ENCODE measurements around the gene NEK6. TPM values are rescaled to one million over a fixed set of nuclear protein-coding genes. Genes with fewer than 3 reads are reported as not detected.
A peak's percentile ranks its signal among the peaks of the same experiment; 100 is the strongest.

Gene NEK6
- total and polyA plus RNA-seq, 11 donors = 1.8 to 42.4 (median 6.4) TPM

DNA sequence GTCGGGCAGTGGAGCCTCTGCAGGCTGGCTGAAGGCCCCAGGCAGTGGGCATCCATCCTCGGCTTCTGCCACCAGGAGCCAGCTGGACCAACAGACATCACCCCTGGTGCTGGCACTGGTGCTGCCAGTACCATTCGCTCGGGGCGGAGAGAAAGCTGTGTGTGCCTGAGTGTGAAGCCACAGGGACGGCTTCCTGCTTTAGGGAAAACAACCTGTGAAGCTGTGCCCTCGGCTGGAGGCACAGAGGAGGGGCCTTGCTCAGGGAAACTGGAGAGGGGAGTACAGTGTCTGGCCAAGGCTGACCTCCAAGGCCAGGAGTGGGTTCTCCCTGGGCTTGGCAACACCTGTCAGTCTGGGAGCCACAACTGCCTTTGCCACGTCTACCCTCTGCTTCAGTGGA is 38.3 kb downstream of the NEK6 start:
- H3K36me3 ChIP-seq = no peaks in the 10 kb centered on the region
- no peaks in the 10 kb centered on the region for H3K9me3 ChIP-seq
- DNase-seq (no peak), ATAC-seq (no peak)
- intact Hi-C loops (cut with DNase I) = no loop called here
- peak overlapping the region in 3 of 12 donors; percentile 4 to 59 (median 34) for H3K27ac ChIP-seq
- H3K4me1 ChIP-seq = peaks cover 20 to 85% (median 58%) of the 10 kb centered on the region in 12 donors
- H3K27me3 ChIP-seq = no peaks in the 10 kb centered on the region
- TF ChIP-seq, protein P1, sequence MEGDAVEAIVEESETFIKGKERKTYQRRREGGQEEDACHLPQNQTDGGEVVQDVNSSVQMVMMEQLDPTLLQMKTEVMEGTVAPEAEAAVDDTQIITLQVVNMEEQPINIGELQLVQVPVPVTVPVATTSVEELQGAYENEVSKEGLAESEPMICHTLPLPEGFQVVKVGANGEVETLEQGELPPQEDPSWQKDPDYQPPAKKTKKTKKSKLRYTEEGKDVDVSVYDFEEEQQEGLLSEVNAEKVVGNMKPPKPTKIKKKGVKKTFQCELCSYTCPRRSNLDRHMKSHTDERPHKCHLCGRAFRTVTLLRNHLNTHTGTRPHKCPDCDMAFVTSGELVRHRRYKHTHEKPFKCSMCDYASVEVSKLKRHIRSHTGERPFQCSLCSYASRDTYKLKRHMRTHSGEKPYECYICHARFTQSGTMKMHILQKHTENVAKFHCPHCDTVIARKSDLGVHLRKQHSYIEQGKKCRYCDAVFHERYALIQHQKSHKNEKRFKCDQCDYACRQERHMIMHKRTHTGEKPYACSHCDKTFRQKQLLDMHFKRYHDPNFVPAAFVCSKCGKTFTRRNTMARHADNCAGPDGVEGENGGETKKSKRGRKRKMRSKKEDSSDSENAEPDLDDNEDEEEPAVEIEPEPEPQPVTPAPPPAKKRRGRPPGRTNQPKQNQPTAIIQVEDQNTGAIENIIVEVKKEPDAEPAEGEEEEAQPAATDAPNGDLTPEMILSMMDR (IDR thresholded peaks at IDR 0.05) = no peak
- no peak for TF ChIP-seq POLR2A (IDR thresholded peaks at IDR 0.05)
- WGBS, 4 donors = 47 to 67% (median 62%) methylated on average over 7 to 8 of the region's 8 CpGs
- no peak overlapping the region for H3K4me3 ChIP-seq

DNA sequence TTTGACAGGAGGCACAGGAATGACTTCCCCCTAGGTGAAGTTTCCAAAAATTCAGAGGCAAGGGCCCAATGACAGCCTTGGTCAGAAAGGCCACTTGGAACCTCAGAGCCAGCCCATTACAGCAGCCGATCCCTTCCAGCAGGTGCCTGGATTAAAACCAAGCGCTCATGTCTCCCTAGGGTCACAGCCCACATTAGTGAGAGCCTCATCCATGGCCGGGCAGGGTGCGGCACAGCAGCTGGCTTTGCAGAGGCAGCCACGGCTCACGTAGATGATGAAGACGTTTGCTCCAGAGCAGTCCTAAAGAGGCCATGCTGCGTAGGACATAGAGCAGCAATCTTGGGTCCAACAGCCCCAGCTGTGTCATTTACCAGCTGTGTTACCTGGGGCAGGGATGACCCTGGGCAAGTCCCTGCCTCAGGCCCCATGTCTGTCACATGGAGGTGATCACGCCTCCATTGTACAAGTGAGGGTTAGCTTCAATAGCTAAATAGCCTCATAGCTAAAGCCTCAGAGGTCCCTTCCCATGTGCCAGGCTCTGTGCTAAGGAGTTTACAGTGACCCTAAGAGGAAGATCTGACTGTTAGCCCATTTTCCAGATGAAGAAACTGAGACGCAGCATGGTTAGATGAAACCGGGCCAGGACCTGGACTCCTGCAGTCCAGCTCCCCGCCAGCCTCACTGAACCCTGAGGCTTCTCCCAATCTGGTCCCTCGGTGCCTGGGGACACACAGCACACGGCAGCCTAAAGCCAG is 39.2 kb downstream of the NEK6 start:
- Histone ChIP-seq H3K4me1 (peaks cover 16 to 76% (median 50%) of the 10 kb centered on the region in 12 donors), H3K27me3 (no peaks in the 10 kb centered on the region), H3K4me3 (no peak overlapping the region), H3K36me3 (peaks cover 0 to 6% (median 0%) of the 10 kb centered on the region in 9 donors), H3K27ac (peak overlapping the region in 10 of 12 donors; percentile 41 to 82 (median 67)), H3K9me3 (no peaks in the 10 kb centered on the region)
- TF ChIP-seq, protein P1 (IDR thresholded peaks at IDR 0.05) = no peak
- no peak for TF ChIP-seq POLR2A (IDR thresholded peaks at IDR 0.05)
- DNase-seq (no peak), ATAC-seq (no peak)
- WGBS, 4 donors = 62 to 73% (median 67%) methylated on average over 9 to 14 of the region's 14 CpGs
- intact Hi-C loops (cut with DNase I) = no loop called here

DNA sequence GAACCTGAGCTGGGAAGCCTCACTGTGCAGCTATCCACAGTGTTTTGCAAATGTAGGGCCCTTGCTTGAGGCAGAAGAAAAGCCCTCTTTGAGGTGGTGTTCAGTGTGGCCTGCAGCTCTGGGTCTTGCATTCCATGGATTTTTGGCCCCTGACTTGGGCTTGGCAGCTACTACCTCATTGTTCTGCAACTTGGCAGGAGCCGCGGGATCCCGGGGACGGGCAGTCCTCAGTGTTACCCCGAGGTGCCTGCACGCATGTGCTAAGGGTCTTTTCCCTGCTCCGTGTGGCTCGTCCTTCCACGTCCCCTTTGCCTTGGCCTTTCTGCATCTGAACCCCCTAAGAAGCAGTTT is 39.8 kb downstream of the NEK6 start:
- Histone ChIP-seq H3K4me3 (no peak overlapping the region), H3K27me3 (no peaks in the 10 kb centered on the region), H3K36me3 (peaks cover 0 to 11% (median 0%) of the 10 kb centered on the region in 9 donors), H3K27ac (peak overlapping the region in 10 of 12 donors; percentile 41 to 82 (median 67)), H3K9me3 (no peaks in the 10 kb centered on the region), H3K4me1 (peaks cover 10 to 71% (median 44%) of the 10 kb centered on the region in 12 donors)
- intact Hi-C loops (cut with DNase I) = no loop called here
- WGBS, 4 donors = 12 to 18% (median 16%) methylated on average over 8 to 9 of the region's 9 CpGs
- peak; percentile 81 to 94 (median 93) for ATAC-seq
- peak; percentile 86 to 93 (median 89) for DNase-seq
- TF ChIP-seq POLR2A (IDR thresholded peaks at IDR 0.05) = no peak
- TF ChIP-seq, protein P1 (IDR thresholded peaks at IDR 0.05) = no peak

DNA sequence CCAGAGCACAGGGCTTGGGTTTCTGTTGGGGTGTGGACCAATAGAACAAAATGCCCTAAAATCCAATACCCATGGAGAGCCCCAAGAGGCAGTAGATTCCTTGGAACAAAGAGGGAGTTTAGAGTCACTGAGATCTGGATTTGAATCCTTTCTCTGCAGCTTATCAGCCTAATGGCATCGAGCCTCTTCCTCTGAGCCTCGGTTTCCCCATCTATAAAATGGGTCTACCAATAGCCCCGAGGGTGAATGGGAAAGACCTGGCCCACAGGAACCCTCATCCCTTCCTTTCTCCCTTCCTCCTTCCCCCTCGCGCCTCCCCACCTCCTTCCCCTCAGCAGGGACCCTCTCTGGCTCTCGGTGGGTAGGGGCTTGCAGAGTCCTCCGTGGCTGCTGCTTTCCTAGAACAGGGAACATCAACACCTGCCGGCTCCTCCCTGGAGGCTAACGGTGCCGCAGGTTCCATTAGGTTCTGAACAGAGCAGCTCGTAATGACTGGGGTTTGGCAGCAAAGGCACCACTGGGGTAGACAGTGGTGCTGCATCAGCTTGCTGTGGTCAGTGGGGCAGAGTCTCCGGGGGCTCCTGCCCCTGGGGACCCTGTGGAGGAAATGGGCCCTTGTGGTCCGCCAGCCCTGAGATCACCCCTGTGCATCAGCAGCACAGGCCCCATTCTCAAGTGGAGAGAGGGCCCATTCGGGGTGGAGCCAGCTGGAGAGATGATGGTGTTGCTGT is 40.3 kb downstream of the NEK6 start:
- H3K4me3 ChIP-seq = no peak overlapping the region
- H3K4me1 ChIP-seq = peaks cover 10 to 65% (median 39%) of the 10 kb centered on the region in 12 donors
- no peaks in the 10 kb centered on the region for H3K9me3 ChIP-seq
- no peak for TF ChIP-seq POLR2A (IDR thresholded peaks at IDR 0.05)
- TF ChIP-seq, protein P1 (IDR thresholded peaks at IDR 0.05) = no peak
- peaks cover 0 to 17% (median 0%) of the 10 kb centered on the region in 9 donors for H3K36me3 ChIP-seq
- H3K27me3 ChIP-seq = no peaks in the 10 kb centered on the region
- no peak for DNase-seq
- intact Hi-C loops (cut with DNase I) = no loop called here
- no peak for ATAC-seq
- peak overlapping the region in 8 of 12 donors; percentile 9 to 82 (median 67) for H3K27ac ChIP-seq
- 74 to 83% (median 81%) methylated on average over 12 to 14 of the region's 14 CpGs for WGBS, 4 donors
